Measurements from ENCODE around the gene KANSL1L. TPM values are rescaled to one million over a fixed set of nuclear protein-coding genes. Genes with fewer than 3 reads are reported as not detected.

The KANSL1L gene
- total and polyA plus RNA-seq, 10 of the 15 experiments (the other 5 are each of a cell fraction or from before 2014, with no cell fraction given), result 1.2 to 9.5 (median 3.7) TPM

DNA sequence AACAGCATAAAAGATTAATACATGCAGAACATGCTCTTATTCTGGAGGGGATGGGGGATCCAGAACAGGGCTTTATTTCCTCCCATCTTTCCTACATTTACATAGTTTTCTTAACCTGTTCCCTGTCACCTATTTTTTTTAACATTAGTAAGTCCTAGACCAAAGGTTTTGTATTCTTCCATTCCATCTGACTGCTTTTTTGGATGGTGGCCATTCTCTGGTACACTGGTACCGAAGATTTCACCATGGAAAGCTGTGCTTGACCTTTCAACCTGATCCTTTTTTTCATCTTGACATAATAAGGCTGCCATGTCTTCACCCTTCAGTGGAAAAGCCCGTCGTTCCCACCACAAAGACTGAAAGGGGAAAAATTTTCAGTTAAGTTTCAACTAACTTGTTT, 148.4 kb downstream of the KANSL1L start:
- POLR2A ChIA-PET, result no interaction called here
- ATAC-seq, result no peak
- H4K20me1 ChIP-seq (ENCODE audit: control insufficient read depth, insufficient read depth), result no peaks in the 10 kb centered on the region
- DNase-seq (ENCODE audit: low read depth, low spot score), result no peak
- CTCF ChIA-PET, result no interaction called here
- intact Hi-C loops (cut with micrococcal nuclease; ENCODE audit: unreplicated experiment) (no loop called here), in situ Hi-C loops (cut with MboI) (no loop called here)
- H3K9me3 ChIP-seq (replicated peaks; ENCODE audit: control insufficient read depth, insufficient read depth, low read length), result no peaks in the 10 kb centered on the region
- RAD21 ChIA-PET (ENCODE audit: unreplicated experiment), result no interaction called here
- no peak overlapping the region for H2AFZ ChIP-seq (ENCODE audit: control insufficient read depth, low read depth, low read length)
- SMC1A ChIA-PET (ENCODE audit: uncharacterized antibody, unreplicated experiment), result no interaction called here
- no peak overlapping the region for H3K9ac ChIP-seq (ENCODE audit: control insufficient read depth, insufficient read depth, low read length)
- H3K4me2 ChIP-seq (ENCODE audit: control insufficient read depth, insufficient read depth), result no peak overlapping the region
- H3K4me3 ChIP-seq, result no peak overlapping the region
- no peak overlapping the region for H3K27ac ChIP-seq (ENCODE audit: control insufficient read depth, insufficient read depth)
- WGBS (ENCODE audit: insufficient coverage, insufficient replicate concordance, low lambda C conversion rate, missing lambda C conversion rate), result 97% methylated on average over 3 of the region's 3 CpGs
- H3K79me2 ChIP-seq (ENCODE audit: control insufficient read depth, insufficient read depth, low read length), result no peaks in the 10 kb centered on the region
- FAIRE-seq, result no peak
- H3K4me1 ChIP-seq (ENCODE audit: control insufficient read depth, insufficient read depth, low read length), result no peaks in the 10 kb centered on the region
- no peaks in the 10 kb centered on the region for H3K27me3 ChIP-seq (replicated peaks in 1 of 2; ENCODE audit: control insufficient read depth in 2 of 2, insufficient read depth in 2 of 2, low read length in 1 of 2)
- BruUV-seq (replicated peaks), result no TSS peak
- peaks cover 0 to 31% of the 10 kb centered on the region in 2 experiments; a peak in 2 of 4 replicates for H3K36me3 ChIP-seq (ENCODE audit: control insufficient read depth in 2 of 2, insufficient read depth in 2 of 2, low read length in 1 of 2)
- TF ChIP-seq, protein P1, sequence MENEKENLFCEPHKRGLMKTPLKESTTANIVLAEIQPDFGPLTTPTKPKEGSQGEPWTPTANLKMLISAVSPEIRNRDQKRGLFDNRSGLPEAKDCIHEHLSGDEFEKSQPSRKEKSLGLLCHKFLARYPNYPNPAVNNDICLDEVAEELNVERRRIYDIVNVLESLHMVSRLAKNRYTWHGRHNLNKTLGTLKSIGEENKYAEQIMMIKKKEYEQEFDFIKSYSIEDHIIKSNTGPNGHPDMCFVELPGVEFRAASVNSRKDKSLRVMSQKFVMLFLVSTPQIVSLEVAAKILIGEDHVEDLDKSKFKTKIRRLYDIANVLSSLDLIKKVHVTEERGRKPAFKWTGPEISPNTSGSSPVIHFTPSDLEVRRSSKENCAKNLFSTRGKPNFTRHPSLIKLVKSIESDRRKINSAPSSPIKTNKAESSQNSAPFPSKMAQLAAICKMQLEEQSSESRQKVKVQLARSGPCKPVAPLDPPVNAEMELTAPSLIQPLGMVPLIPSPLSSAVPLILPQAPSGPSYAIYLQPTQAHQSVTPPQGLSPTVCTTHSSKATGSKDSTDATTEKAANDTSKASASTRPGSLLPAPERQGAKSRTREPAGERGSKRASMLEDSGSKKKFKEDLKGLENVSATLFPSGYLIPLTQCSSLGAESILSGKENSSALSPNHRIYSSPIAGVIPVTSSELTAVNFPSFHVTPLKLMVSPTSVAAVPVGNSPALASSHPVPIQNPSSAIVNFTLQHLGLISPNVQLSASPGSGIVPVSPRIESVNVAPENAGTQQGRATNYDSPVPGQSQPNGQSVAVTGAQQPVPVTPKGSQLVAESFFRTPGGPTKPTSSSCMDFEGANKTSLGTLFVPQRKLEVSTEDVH (IDR thresholded peaks at IDR 0.05; ENCODE audit: low read depth, partially characterized antibody), result no peak
- TF ChIP-seq ZBED1 (IDR thresholded peaks at IDR 0.05; ENCODE audit: borderline replicate concordance) (no peak), EP300 (IDR thresholded peaks at IDR 0.05; ENCODE audit: borderline replicate concordance in 1 of 2, control insufficient read depth in 1 of 2, low read depth in 2 of 2, low read length in 2 of 2) (no peak), HDGF (IDR thresholded peaks at IDR 0.05) (no peak), GABPA (IDR thresholded peaks at IDR 0.05; ENCODE audit: low read depth) (no peak), LARP7 (IDR thresholded peaks at IDR 0.05) (no peak), ZNF687 (IDR thresholded peaks at IDR 0.05) (no peak), NFIC (IDR thresholded peaks at IDR 0.05; ENCODE audit: low read depth, low read length) (no peak), SRF (IDR thresholded peaks at IDR 0.05; ENCODE audit: low read depth in 2 of 2, low read length in 2 of 2) (no peak), RAD51 (IDR thresholded peaks at IDR 0.05) (no peak), ZZZ3 (IDR thresholded peaks at IDR 0.05; ENCODE audit: control insufficient read depth, insufficient read length, low read depth) (no peak)
- TF ChIP-seq, protein P2, sequence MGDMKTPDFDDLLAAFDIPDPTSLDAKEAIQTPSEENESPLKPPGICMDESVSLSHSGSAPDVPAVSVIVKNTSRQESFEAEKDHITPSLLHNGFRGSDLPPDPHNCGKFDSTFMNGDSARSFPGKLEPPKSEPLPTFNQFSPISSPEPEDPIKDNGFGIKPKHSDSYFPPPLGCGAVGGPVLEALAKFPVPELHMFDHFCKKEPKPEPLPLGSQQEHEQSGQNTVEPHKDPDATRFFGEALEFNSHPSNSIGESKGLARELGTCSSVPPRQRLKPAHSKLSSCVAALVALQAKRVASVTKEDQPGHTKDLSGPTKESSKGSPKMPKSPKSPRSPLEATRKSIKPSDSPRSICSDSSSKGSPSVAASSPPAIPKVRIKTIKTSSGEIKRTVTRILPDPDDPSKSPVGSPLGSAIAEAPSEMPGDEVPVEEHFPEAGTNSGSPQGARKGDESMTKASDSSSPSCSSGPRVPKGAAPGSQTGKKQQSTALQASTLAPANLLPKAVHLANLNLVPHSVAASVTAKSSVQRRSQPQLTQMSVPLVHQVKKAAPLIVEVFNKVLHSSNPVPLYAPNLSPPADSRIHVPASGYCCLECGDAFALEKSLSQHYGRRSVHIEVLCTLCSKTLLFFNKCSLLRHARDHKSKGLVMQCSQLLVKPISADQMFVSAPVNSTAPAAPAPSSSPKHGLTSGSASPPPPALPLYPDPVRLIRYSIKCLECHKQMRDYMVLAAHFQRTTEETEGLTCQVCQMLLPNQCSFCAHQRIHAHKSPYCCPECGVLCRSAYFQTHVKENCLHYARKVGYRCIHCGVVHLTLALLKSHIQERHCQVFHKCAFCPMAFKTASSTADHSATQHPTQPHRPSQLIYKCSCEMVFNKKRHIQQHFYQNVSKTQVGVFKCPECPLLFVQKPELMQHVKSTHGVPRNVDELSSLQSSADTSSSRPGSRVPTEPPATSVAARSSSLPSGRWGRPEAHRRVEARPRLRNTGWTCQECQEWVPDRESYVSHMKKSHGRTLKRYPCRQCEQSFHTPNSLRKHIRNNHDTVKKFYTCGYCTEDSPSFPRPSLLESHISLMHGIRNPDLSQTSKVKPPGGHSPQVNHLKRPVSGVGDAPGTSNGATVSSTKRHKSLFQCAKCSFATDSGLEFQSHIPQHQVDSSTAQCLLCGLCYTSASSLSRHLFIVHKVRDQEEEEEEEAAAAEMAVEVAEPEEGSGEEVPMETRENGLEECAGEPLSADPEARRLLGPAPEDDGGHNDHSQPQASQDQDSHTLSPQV (IDR thresholded peaks at IDR 0.05), result no peak
- TF ChIP-seq, protein P3, sequence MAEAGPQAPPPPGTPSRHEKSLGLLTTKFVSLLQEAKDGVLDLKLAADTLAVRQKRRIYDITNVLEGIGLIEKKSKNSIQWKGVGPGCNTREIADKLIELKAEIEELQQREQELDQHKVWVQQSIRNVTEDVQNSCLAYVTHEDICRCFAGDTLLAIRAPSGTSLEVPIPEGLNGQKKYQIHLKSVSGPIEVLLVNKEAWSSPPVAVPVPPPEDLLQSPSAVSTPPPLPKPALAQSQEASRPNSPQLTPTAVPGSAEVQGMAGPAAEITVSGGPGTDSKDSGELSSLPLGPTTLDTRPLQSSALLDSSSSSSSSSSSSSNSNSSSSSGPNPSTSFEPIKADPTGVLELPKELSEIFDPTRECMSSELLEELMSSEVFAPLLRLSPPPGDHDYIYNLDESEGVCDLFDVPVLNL (IDR thresholded peaks at IDR 0.05; ENCODE audit: low read depth, low read length), result no peak
